ENCODE results near the gene FBXL17. TPM values are rescaled to one million over a fixed set of nuclear protein-coding genes. Genes with fewer than 3 reads are reported as not detected.

FBXL17 gene
- total RNA-seq, 1 experiment from 2014 or later = 3.5 TPM

DNA sequence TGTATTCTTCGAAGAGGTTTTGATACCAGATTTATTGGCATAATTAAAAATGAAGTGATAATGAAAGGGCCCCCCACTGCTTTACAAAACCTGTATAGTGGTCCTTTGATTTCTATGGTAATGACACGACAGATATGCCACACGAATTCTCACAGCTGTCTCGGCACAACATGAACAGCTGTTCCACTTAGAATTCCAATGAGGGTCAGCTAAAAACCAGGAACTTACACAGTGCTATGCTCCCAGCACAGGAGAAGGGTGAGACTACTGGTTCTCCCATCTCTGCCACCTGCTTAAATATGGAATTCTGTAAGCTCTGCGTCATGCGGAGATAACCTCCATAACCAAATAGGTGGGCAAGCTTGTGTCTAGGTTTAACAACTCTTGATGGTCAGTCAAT lies 528.2 kb downstream of the FBXL17 start (continued):
- TF ChIP-seq, protein P1, sequence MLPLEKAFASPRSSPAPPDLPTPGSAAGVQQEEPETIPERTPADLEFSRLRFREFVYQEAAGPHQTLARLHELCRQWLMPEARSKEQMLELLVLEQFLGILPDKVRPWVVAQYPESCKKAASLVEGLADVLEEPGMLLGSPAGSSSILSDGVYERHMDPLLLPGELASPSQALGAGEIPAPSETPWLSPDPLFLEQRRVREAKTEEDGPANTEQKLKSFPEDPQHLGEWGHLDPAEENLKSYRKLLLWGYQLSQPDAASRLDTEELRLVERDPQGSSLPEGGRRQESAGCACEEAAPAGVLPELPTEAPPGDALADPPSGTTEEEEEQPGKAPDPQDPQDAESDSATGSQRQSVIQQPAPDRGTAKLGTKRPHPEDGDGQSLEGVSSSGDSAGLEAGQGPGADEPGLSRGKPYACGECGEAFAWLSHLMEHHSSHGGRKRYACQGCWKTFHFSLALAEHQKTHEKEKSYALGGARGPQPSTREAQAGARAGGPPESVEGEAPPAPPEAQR (CRISPR knock-in tag; IDR thresholded peaks at IDR 0.05) = no peak
- no peak for TF ChIP-seq ZNF416 (CRISPR knock-in tag; IDR thresholded peaks at IDR 0.05)

DNA sequence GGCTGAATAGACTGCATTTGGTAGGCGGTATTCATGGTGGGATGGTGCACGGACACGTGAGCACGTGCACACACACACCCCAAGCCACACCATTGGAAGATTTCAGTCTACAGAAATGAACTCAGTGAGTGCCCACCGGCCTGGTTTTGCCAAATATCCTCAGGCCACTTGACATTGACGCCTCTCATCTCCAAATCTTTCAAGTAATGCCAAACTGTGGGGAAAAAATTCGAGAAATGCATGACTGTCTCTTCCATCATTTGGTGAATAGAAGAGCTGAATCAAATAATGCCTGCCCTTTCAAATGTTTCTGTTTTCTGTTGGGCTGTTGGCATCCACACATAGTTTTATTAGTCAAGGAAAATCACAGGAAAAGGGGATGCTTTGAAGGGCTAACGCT lies 528.9 kb downstream of the FBXL17 start:
- H3K4me1 Mint-ChIP-seq = no peaks in the 10 kb centered on the region
- DNase-seq (ENCODE audit: low spot score) = no peak
- H3K9me3 Mint-ChIP-seq = no peaks in the 10 kb centered on the region
- ChIA-PET POLR2A (no interaction called here), CTCF (no interaction called here)
- ATAC-seq = no peak
- no peak for TF ChIP-seq ZNF263 (CRISPR knock-in tag; IDR thresholded peaks at IDR 0.05; ENCODE audit: low read depth)
- TF ChIP-seq JUN (CRISPR knock-in tag; IDR thresholded peaks at IDR 0.05) = no peak
- TF ChIP-seq, protein P2, sequence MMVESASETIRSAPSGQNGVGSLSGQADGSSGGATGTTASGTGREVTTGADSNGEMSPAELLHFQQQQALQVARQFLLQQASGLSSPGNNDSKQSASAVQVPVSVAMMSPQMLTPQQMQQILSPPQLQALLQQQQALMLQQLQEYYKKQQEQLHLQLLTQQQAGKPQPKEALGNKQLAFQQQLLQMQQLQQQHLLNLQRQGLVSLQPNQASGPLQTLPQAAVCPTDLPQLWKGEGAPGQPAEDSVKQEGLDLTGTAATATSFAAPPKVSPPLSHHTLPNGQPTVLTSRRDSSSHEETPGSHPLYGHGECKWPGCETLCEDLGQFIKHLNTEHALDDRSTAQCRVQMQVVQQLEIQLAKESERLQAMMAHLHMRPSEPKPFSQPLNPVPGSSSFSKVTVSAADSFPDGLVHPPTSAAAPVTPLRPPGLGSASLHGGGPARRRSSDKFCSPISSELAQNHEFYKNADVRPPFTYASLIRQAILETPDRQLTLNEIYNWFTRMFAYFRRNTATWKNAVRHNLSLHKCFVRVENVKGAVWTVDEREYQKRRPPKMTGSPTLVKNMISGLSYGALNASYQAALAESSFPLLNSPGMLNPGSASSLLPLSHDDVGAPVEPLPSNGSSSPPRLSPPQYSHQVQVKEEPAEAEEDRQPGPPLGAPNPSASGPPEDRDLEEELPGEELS (CRISPR knock-in tag; IDR thresholded peaks at IDR 0.05) = no peak
- TF ChIP-seq NR2C2 (CRISPR knock-in tag; IDR thresholded peaks at IDR 0.05) = no peak
- TF ChIP-seq OVOL2 (CRISPR knock-in tag; IDR thresholded peaks at IDR 0.05; ENCODE audit: borderline replicate concordance) = no peak
- no peak for TF ChIP-seq IRF2 (CRISPR knock-in tag; IDR thresholded peaks at IDR 0.05; ENCODE audit: borderline replicate concordance, low read depth)
- TF ChIP-seq, protein P3, sequence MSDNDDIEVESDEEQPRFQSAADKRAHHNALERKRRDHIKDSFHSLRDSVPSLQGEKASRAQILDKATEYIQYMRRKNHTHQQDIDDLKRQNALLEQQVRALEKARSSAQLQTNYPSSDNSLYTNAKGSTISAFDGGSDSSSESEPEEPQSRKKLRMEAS (CRISPR knock-in tag; IDR thresholded peaks at IDR 0.05) = no peak
- no peak for TF ChIP-seq NFE2L1 (CRISPR knock-in tag; IDR thresholded peaks at IDR 0.05)
- TF ChIP-seq ZNF138 (CRISPR knock-in tag; conservative IDR thresholded peaks at IDR 0.05) = no peak
- TF ChIP-seq, protein P4, sequence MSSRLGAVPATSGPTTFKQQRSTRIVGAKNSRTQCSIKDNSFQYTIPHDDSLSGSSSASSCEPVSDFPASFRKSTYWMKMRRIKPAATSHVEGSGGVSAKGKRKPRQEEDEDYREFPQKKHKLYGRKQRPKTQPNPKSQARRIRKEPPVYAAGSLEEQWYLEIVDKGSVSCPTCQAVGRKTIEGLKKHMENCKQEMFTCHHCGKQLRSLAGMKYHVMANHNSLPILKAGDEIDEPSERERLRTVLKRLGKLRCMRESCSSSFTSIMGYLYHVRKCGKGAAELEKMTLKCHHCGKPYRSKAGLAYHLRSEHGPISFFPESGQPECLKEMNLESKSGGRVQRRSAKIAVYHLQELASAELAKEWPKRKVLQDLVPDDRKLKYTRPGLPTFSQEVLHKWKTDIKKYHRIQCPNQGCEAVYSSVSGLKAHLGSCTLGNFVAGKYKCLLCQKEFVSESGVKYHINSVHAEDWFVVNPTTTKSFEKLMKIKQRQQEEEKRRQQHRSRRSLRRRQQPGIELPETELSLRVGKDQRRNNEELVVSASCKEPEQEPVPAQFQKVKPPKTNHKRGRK (CRISPR knock-in tag; IDR thresholded peaks at IDR 0.05; ENCODE audit: borderline replicate concordance) = no peak
- TF ChIP-seq FOXJ3 (CRISPR knock-in tag; IDR thresholded peaks at IDR 0.05; ENCODE audit: borderline replicate concordance) = no peak
- TF ChIP-seq, protein P5, sequence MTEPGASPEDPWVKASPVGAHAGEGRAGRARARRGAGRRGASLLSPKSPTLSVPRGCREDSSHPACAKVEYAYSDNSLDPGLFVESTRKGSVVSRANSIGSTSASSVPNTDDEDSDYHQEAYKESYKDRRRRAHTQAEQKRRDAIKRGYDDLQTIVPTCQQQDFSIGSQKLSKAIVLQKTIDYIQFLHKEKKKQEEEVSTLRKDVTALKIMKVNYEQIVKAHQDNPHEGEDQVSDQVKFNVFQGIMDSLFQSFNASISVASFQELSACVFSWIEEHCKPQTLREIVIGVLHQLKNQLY (CRISPR knock-in tag; IDR thresholded peaks at IDR 0.05) = no peak
- TF ChIP-seq ZNF219 (CRISPR knock-in tag; IDR thresholded peaks at IDR 0.05; ENCODE audit: borderline replicate concordance) = no peak
- TF ChIP-seq ZNF396 (CRISPR knock-in tag; IDR thresholded peaks at IDR 0.05; ENCODE audit: borderline replicate concordance) = no peak
- no peak for TF ChIP-seq EMX1 (CRISPR knock-in tag; IDR thresholded peaks at IDR 0.05)
- no peak for TF ChIP-seq SP1 (CRISPR knock-in tag; conservative IDR thresholded peaks at IDR 0.05)
- no peak for TF ChIP-seq CBFB (CRISPR knock-in tag; IDR thresholded peaks at IDR 0.05; ENCODE audit: low read depth)
- no peak overlapping the region for H3K4me3 Mint-ChIP-seq
- no peaks in the 10 kb centered on the region for H3K36me3 Mint-ChIP-seq
- H3K27me3 Mint-ChIP-seq (ENCODE audit: low read depth) = no peaks in the 10 kb centered on the region
- no peak overlapping the region for H3K27ac Mint-ChIP-seq

DNA sequence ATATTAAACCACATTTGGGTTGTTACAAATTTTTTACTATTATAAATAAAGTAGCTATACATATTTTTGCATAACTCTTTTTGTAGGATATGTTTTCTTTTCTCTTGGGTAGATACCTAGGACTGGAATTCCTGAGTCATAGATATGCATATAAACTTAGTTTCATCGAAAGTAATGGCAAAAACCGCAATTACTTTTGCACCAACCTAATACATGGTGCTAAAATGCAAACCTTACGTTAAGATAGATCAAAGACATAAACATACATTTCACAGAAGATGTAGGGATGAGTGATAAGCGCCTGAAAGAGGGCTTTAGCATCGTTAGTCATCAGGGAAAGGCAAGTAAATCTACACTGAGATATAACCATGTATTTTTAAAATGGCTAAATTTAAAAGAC lies 532.8 kb downstream of the FBXL17 start:
- ATAC-seq (no peak), DNase-seq (ENCODE audit: low spot score) (no peak)
- H3K4me3 Mint-ChIP-seq = no peak overlapping the region
- no peaks in the 10 kb centered on the region for H3K27me3 Mint-ChIP-seq (ENCODE audit: low read depth)
- H3K9me3 Mint-ChIP-seq = no peaks in the 10 kb centered on the region
- H3K4me1 Mint-ChIP-seq = peaks cover 6% of the 10 kb centered on the region
- H3K27ac Mint-ChIP-seq = no peak overlapping the region
- POLR2A ChIA-PET = no interaction called here
- no peaks in the 10 kb centered on the region for H3K36me3 Mint-ChIP-seq
- CTCF ChIA-PET = no interaction called here
- TF ChIP-seq, protein P4 (CRISPR knock-in tag; IDR thresholded peaks at IDR 0.05; ENCODE audit: borderline replicate concordance) = no peak
- TF ChIP-seq ZNF121 (CRISPR knock-in tag; IDR thresholded peaks at IDR 0.05) (no peak), TEAD4 (CRISPR knock-in tag; IDR thresholded peaks at IDR 0.05) (no peak)
- TF ChIP-seq, protein P1 (CRISPR knock-in tag; IDR thresholded peaks at IDR 0.05) = no peak
- TF ChIP-seq, protein P6, sequence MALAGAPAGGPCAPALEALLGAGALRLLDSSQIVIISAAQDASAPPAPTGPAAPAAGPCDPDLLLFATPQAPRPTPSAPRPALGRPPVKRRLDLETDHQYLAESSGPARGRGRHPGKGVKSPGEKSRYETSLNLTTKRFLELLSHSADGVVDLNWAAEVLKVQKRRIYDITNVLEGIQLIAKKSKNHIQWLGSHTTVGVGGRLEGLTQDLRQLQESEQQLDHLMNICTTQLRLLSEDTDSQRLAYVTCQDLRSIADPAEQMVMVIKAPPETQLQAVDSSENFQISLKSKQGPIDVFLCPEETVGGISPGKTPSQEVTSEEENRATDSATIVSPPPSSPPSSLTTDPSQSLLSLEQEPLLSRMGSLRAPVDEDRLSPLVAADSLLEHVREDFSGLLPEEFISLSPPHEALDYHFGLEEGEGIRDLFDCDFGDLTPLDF (CRISPR knock-in tag; IDR thresholded peaks at IDR 0.05) = no peak

All from WTC11 (cell line).